ENCODE measurements around the gene CYFIP2.

Gene CYFIP2

GRCh38 chr5:157259699-157260098, 6.2 kb upstream of the CYFIP2 start:
- DNase-seq, result no peak

GRCh38 chr5:157263496-157264090, 2.3 kb upstream of the CYFIP2 start:
- no peak for DNase-seq

GRCh38 chr5:157266286-157267007, 524 bp downstream of the CYFIP2 start:
- peak; percentile 69 for DNase-seq

GRCh38 chr5:157267025-157267424, 1.1 kb downstream of the CYFIP2 start:
- DNase-seq, result no peak

- no peak for DNase-seq
Observed at GRCh38 chr5:157267761-157268480, 2.0 kb downstream of the CYFIP2 start.

GRCh38 chr5:157269165-157269671, 3.3 kb downstream of the CYFIP2 start:
- DNase-seq, result no peak

- DNase-seq, result no peak
Observed at GRCh38 chr5:157269761-157270272, 3.9 kb downstream of the CYFIP2 start.

GRCh38 chr5:157270771-157271170, 4.8 kb downstream of the CYFIP2 start:
- no peak for DNase-seq

- DNase-seq, result no peak
Observed at GRCh38 chr5:157271740-157272271, 5.9 kb downstream of the CYFIP2 start.

GRCh38 chr5:157273131-157273556, 7.2 kb downstream of the CYFIP2 start:
- no peak for DNase-seq

- no peak for DNase-seq
Observed at GRCh38 chr5:157275403-157275802, 9.5 kb downstream of the CYFIP2 start.

GRCh38 chr5:157278319-157279037, 12.6 kb downstream of the CYFIP2 start:
- DNase-seq, result no peak

- DNase-seq, result no peak
Observed at GRCh38 chr5:157279605-157280239, 13.8 kb downstream of the CYFIP2 start.

- DNase-seq, result no peak
Observed at GRCh38 chr5:157280927-157281326, 15.0 kb downstream of the CYFIP2 start.

GRCh38 chr5:157282150-157282549, 16.2 kb downstream of the CYFIP2 start:
- no peak for DNase-seq

GRCh38 chr5:157283434-157283833, 17.5 kb downstream of the CYFIP2 start:
- no peak for DNase-seq

- no peak for DNase-seq
Observed at GRCh38 chr5:157284458-157285212, 18.7 kb downstream of the CYFIP2 start.

- no peak for DNase-seq
Observed at GRCh38 chr5:157285310-157286035, 19.6 kb downstream of the CYFIP2 start.

GRCh38 chr5:157286761-157287211, 20.9 kb downstream of the CYFIP2 start:
- no peak for DNase-seq

GRCh38 chr5:157288405-157289163, 22.7 kb downstream of the CYFIP2 start:
- no peak for DNase-seq
